Hindlimb muscle (tissue), 1 donor: ENCODE data around the gene DSE. TPM values are rescaled to one million over a fixed set of nuclear protein-coding genes. Genes with fewer than 3 reads are reported as not detected.
A peak's percentile ranks its signal among the peaks of the same experiment; 100 is the strongest.
"Not testable (repeated sequence)": the region's sequence is repeated elsewhere in the genome, so short reads cannot be mapped to it uniquely, and the experiment has no call there.

ENCODE experiments used
- DNase-seq: peaks from one replicate; pipeline ENCODE4 v3.0.0-alpha.2; 2013
- polyA plus RNA-seq: library from polyadenylated mRNA; unstranded; fragments of 120-200 nt; gene quantifications from one replicate; pipeline ENCODE4 v1.2.1, GENCODE V29; 2013; ENCODE audit not compliant: insufficient read length

The DSE gene
- 28.9 TPM for polyA plus RNA-seq

DNA sequence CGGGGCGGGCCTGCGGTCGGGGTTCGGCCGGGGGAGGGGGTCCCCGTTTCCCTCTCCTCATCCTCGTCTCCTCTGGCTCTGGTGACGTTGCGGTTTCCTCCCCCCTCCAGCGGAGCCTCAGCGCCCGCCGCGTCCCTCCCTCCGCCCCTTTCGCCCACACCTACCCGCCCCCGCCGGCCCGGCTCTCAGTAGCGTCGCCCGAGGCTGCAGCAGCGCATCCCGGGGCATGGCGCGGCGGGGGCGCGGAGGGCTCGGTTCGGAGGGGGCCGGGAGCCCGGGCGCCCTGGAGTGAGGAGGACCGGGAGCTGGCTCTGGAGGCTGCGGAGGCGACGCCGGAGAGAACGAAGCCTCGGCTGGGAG lies at the start of gene DSE:
Gene DSE (plus strand): TSS at position 188 of the 360 bp plus-strand sequence. CDS start 28,304 bp downstream, outside the sequence.
- DNase-seq: peak; percentile 91

DNA sequence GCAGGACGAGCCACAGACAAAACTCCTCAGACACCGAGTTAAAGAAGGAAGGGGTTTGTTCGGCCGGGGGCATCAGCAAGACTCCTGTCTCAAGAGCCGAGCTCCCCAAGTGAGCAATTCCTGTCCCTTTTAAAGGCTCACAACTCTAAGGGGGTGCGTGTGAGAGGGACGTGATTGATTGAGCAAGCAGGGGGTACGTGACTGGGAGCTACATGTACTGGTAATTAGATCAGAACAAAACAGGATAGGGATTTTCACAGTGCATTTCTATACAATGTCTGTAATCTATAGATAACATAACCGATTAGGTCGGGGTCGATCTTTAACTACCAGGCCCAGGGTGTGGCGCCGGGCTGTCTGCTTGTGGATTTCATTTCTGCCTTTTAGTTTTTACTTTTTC lies 48.8 kb upstream of the DSE start:
- not testable (repeated sequence) for DNase-seq

- no peak for DNase-seq
These were observed 46.9 kb upstream of the DSE start for GRCh38 chr6:116323863-116324262.

- not testable (repeated sequence) for DNase-seq
These were observed 45.1 kb upstream of the DSE start for GRCh38 chr6:116325634-116326132.

- DNase-seq: no peak
These were observed 44.5 kb upstream of the DSE start for GRCh38 chr6:116326181-116326671.

DNA sequence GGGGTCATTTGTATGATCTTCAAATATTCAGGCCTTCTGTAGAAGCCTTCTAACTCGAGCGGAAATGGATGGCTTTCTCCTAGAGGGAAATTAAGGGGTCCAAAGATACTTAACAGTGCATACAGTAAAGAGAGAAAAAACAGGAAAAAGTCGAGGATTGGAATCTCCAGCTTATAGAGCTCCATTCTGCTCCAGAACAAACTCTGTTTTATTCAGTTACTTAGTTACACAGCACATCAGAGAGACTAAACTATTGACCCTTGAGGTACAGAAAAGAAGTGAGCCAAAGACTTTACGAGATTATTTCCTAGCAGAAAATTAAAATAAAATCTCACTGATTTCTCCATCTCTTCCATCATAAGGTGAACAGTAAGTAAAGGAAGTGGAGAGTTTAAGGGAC lies 43.8 kb upstream of the DSE start:
- no peak for DNase-seq

- DNase-seq: no peak
These were observed 42.8 kb upstream of the DSE start for GRCh38 chr6:116327803-116328527.

DNA sequence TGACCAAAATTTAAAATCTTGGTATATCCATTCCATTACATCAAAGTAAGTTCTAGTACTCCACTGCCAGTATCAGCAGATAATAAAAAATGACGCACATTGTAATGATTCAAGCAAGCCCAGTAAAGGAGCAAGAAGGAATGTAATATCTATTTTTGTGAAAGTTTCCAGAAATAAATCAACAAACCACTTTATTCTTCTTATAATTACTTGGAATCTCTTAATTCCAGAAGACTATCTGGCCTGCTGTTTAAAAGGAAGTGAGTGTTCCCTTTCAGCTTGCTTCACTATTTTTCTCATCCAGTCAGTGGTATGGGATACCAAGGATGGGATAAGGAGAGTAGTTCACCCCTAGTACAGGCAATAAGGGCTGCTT lies 42.2 kb upstream of the DSE start:
- no peak for DNase-seq

- no peak for DNase-seq
These were observed 41.6 kb upstream of the DSE start for GRCh38 chr6:116329156-116329555.

GRCh38 chr6:116330511-116330910 lies 40.2 kb upstream of the DSE start:
- DNase-seq: no peak

- no peak for DNase-seq
These were observed 38.7 kb upstream of the DSE start for GRCh38 chr6:116332096-116332495.

DNA sequence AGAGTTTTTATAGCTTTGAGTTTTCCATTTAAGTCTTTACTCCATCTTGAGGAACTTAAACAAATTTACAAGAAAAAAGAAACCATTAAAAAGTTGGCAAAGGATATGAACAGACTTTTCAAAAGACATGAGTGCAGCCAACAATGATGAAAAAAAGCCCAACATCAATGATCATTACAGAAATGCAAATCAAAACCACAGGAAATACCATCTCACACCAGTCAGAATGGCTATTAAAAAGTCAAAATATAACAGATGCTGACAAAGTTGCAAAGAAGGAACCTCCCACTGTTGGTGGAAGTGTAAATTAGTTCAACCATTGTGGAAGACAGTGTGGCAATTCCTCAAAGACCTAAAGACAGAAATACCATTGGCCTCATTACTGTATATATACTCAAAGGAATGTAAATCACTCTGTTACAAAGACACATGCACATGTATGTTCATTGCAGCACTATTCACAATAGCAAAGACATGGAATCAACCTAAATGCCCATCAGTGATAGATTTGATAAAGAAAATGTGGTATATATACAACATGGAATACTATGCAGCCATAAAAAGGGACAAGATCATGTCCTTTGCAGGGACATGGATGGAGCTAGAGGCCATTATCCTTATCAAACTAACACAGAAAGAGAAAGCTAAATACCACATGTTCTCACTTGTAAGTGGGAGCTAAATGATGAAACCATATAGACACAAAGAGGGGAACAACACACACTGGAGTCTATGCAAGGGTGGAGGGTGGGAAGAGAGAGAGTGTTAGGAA lies 35.9 kb upstream of the DSE start:
- not testable (repeated sequence) for DNase-seq

DNA sequence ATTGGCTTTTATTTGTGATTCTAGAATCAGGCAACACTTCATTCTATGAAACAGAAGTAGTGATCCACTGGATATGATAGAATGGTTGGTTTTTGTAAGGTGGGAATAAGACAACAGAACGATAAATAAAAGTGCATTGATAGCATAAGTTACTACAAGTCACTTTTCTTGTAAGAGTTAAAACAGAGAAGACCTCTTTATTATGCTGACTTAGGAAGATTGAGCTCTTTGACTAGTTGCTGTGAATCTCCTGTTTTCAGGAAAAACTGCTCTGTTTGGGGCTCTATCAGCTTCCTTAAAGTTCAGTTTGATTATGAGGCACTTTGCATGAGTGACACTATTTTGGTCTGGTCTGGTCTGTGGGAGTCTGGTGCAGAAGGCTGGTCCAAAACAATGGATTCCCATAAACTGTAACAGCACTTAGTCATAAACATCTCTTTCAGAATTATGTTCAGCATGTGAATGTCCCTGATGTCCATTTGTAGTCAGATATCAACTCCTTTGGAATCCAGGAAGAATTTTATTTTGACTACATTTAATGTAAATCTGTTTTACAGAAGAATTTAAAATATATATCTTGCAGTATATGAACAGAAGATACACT lies 35.0 kb upstream of the DSE start:
- DNase-seq: no peak

DNA sequence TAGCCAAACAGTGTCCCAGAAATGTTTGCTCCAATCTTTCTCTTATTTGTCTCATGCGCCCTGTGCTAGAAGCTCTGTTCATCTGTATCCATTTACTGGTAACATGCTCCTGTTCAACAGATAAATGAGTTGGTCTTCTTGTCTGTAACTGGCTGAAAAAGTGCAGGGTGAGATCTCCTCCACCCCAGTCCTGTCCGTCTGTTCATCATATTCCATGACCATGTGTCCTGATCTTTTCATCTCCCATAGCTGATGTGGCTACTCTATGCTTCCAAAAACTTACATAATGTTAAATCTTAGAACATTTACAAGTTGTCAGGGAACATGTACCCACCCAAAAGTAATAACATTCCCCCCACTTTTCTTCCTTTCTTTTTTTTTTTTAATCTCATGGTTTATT lies 31.8 kb upstream of the DSE start:
- no peak for DNase-seq

- not testable (repeated sequence) for DNase-seq
These were observed 30.1 kb upstream of the DSE start for GRCh38 chr6:116340625-116341024.

- no peak for DNase-seq
These were observed 21.5 kb upstream of the DSE start for GRCh38 chr6:116349216-116349615.

GRCh38 chr6:116351101-116351500 lies 19.6 kb upstream of the DSE start:
- no peak for DNase-seq

GRCh38 chr6:116352515-116353471 lies 18.0 kb upstream of the DSE start:
- no peak for DNase-seq

GRCh38 chr6:116354236-116354635 lies 16.5 kb upstream of the DSE start:
- DNase-seq: no peak

DNA sequence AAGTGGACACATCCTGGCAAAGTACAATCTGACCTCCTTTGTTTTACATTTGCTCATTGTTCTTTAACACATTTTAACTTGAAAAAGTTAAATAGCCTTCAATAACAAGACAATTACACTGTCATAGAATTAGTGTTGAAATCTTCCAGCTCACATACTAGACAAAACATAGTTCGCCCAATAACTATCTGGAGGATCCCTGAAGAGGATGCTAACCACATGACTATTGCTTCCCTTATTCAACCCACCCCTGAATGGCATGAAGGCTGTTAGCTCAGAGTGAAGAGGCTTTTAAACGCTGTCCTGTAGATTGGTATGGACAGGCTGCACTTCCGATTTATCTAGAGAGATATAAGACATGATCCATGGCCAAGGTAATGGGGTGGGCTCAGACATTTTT lies 15.0 kb upstream of the DSE start:
- no peak for DNase-seq

DNA sequence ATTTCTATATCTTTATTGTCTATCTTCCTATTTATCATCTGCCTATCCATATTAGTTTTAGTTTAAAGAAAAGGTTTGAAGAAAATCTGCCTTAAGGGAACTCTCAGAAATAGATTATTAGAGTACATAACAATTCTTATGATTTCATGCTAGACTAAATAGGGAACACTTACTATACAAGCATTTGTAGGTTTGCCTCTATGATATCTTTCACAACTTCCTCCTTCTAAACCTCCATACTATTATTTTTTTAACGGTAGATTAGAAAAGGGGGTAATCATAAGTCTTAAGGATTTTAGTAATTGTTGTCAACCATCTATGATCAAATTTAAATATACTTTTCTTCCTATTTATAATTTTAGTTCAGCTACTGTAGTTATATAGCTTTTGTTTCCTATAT lies 11.6 kb upstream of the DSE start:
- no peak for DNase-seq

- DNase-seq: no peak
These were observed 10.9 kb upstream of the DSE start for GRCh38 chr6:116359835-116360234.
